ENCODE data around the gene SLC35G1. TPM values are rescaled to one million over a fixed set of nuclear protein-coding genes. Genes with fewer than 3 reads are reported as not detected.

The SLC35G1 gene
- total and polyA plus RNA-seq, 10 donors: 1.2 to 7.9 (median 3.7) TPM

GRCh38 chr10:93850031-93851015, 43.5 kb upstream of the SLC35G1 start:
- no peak for DNase-seq
- Histone ChIP-seq H3K27ac (no peak overlapping the region), H3K4me1 (no peaks in the 10 kb centered on the region), H3K4me3 (no peak overlapping the region), H3K36me3 (no peaks in the 10 kb centered on the region), H3K27me3 (replicated peaks in 1 of 7) (no peaks in the 10 kb centered on the region), H3K9me3 (no peaks in the 10 kb centered on the region)
- 81 to 92% (median 86%) methylated on average over 10 of the region's 10 CpGs for WGBS, 5 donors
- intact Hi-C loops (cut with DNase I; ENCODE audit: low total_unique reads): no loop called here
- TF ChIP-seq POLR2A (IDR thresholded peaks at IDR 0.05): no peak
- no peak for TF ChIP-seq POLR2AphosphoS5 (IDR thresholded peaks at IDR 0.05)
- TF ChIP-seq CTCF (IDR thresholded peaks at IDR 0.05 in 8 of 11, conservative IDR thresholded peaks at IDR 0.05 in 3 of 11): no peak

DNA sequence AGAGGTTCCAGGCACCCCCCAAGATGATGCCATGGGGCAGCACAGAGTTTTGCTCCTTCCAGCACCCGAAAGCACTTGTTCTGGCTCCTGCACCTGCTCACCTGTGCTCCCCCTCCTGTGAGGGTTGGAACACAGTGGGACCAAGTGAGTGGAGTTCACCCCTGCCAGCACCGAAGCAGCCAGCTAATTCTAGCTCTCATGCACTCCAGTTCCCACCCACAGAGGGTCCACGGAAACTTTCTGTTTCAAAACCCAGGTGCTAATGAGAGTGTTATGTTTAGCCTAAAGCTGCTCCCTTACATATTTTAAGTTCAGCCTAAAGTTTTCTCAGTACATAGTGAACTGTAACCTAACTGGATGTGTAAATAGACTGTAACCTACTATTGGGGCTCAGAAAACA, 42.6 kb upstream of the SLC35G1 start:
- no peaks in the 10 kb centered on the region for H3K4me1 ChIP-seq
- H3K9me3 ChIP-seq: no peaks in the 10 kb centered on the region

DNA sequence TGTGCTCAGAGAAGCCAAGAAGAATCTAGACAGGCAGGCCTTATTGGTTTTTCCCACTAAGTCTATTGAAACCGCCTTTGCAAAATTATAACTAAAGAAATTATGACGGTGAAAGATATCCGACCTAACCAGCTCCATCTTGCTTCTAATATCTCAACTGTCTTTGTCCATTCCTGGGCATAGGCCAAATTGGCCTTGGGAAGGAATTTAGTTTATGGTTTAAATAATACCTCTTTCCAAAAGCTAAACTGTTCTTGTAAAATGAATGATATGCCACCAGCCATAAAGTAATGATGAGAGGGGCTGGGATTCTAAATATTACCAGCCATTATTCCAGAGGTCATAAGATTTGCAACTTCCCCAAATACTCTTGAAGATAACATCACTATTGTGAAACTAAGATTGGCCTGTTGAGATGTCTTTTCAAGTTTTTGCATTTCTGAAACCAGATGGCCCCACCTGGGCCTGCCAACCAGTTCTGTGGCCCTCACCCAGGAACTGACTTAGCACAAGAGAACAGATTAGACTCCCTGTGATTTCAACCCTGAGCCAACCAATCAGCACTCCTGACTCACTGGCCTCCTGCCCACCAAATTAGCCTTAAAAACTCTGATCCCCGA, 41.2 kb upstream of the SLC35G1 start:
- Histone ChIP-seq H3K27ac (no peak overlapping the region), H3K4me1 (no peaks in the 10 kb centered on the region), H3K36me3 (no peaks in the 10 kb centered on the region), H3K4me3 (no peak overlapping the region), H3K9me3 (no peaks in the 10 kb centered on the region), H3K27me3 (replicated peaks in 1 of 7) (peaks cover 0 to 1% (median 0%) of the 10 kb centered on the region in 7 donors)
- DNase-seq: no peak
- intact Hi-C loops (cut with DNase I; ENCODE audit: low total_unique reads): no loop called here
- 88 to 96% (median 92%) methylated on average over 4 of the region's 4 CpGs for WGBS, 5 donors
- no peak for TF ChIP-seq POLR2AphosphoS5 (IDR thresholded peaks at IDR 0.05)
- no peak for TF ChIP-seq POLR2A (IDR thresholded peaks at IDR 0.05)
- no peak for TF ChIP-seq CTCF (IDR thresholded peaks at IDR 0.05 in 8 of 11, conservative IDR thresholded peaks at IDR 0.05 in 3 of 11)

More for the DNA sequence above, 42.6 kb upstream of the SLC35G1 start:
- Histone ChIP-seq H3K27ac (no peak overlapping the region), H3K27me3 (replicated peaks in 1 of 7) (no peaks in the 10 kb centered on the region), H3K36me3 (no peaks in the 10 kb centered on the region), H3K4me3 (no peak overlapping the region)
- WGBS, 5 donors: 79 to 100% (median 87%) methylated on average over 3 of the region's 3 CpGs
- DNase-seq: no peak
- intact Hi-C loops (cut with DNase I; ENCODE audit: low total_unique reads): no loop called here
- TF ChIP-seq POLR2AphosphoS5 (IDR thresholded peaks at IDR 0.05): no peak
- no peak for TF ChIP-seq POLR2A (IDR thresholded peaks at IDR 0.05)
- TF ChIP-seq CTCF (IDR thresholded peaks at IDR 0.05 in 8 of 11, conservative IDR thresholded peaks at IDR 0.05 in 3 of 11): no peak

DNA sequence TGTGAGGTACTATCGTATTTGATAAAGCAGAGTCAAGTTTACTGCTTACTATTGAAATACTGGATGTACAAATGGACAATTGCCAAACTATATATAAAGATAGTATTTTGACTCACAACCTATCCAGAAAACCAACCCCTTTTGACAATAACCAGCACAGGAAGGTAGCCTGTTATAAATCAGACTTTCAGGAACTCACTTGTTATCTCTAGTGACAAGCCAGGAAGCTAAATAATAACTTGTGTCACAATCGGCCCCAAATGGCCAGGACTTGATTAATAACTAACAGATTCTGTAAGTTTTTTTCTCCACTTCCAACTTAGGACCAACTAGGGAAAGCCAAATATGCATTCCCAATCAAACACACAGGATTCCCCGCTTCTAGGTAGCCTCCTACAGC, 38.8 kb upstream of the SLC35G1 start:
- TF ChIP-seq POLR2AphosphoS5 (IDR thresholded peaks at IDR 0.05) (no peak), CTCF (IDR thresholded peaks at IDR 0.05 in 8 of 11, conservative IDR thresholded peaks at IDR 0.05 in 3 of 11) (no peak), POLR2A (IDR thresholded peaks at IDR 0.05) (no peak)
- no peaks in the 10 kb centered on the region for H3K36me3 ChIP-seq
- H3K27ac ChIP-seq: no peak overlapping the region
- whole genome bisulfite sequencing, 5 donors: 35 to 53% (median 44%) methylated on average over 3 of the region's 3 CpGs
- intact Hi-C loops (cut with DNase I; ENCODE audit: low total_unique reads): no loop called here
- H3K27me3 ChIP-seq (replicated peaks in 1 of 7): peaks cover 0 to 9% (median 0%) of the 10 kb centered on the region in 7 donors
- no peaks in the 10 kb centered on the region for H3K9me3 ChIP-seq
- no peak for DNase-seq
- H3K4me1 ChIP-seq: no peaks in the 10 kb centered on the region
- no peak overlapping the region for H3K4me3 ChIP-seq

Measured in spleen (tissue), 11 donors.